ENCODE data around the gene FAF2. TPM values are rescaled to one million over a fixed set of nuclear protein-coding genes. Genes with fewer than 3 reads are reported as not detected.

FAF2 gene
- total RNA-seq, 4 donors from 2014 or later: 14.0 to 20.7 (median 14.7) TPM

DNA sequence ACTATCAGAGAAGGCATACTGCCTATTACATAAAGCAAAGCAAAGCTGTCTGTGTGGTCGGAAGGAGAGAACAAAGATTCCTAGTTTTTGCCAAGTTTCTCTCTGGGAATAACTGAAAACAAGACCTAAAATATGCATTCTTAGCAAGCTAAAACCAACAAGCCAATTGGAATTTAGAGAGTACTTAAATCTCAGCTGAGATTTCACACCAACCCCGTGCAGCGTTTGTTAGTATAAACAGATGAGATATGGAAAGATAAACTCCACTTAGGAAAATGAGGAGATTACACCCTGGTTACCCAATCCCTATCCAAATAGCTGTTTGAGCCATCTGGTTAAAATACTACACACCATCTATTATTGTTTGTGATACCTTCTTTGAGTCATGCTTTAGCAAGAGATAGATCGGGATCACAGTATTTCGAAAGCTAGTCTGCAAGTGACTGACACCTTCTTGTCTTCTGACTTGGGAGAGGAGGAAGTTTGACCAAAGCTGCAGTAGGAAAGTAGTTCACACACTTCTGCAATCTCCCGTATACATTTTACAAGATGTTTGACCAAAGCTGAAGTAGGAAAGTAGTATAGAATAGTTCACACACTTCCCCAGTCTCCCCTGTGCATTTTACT lies 18.2 kb downstream of the FAF2 start:
- Histone ChIP-seq H3K27me3 (no peaks in the 10 kb centered on the region), H3K9me3 (no peaks in the 10 kb centered on the region), H3K4me3 (no peak overlapping the region), H3K4me1 (peaks cover 34 to 37% of the 10 kb centered on the region in 2 donors), H3K36me3 (no peaks in the 10 kb centered on the region), H3K27ac (peak overlapping the region; percentile 9 to 75 (median 47))
- DNase-seq (no peak), ATAC-seq (peak; percentile 72 to 87)
- intact Hi-C loops (cut with DNase I; ENCODE audit: low total_unique reads): no loop called here
- in situ Hi-C loops (cut with MboI; ENCODE audit: low sequenced_read_pairs in 4 of 4): no loop called here
- TF ChIP-seq POLR2A (IDR thresholded peaks at IDR 0.05): no peak
- TF ChIP-seq, protein P1, sequence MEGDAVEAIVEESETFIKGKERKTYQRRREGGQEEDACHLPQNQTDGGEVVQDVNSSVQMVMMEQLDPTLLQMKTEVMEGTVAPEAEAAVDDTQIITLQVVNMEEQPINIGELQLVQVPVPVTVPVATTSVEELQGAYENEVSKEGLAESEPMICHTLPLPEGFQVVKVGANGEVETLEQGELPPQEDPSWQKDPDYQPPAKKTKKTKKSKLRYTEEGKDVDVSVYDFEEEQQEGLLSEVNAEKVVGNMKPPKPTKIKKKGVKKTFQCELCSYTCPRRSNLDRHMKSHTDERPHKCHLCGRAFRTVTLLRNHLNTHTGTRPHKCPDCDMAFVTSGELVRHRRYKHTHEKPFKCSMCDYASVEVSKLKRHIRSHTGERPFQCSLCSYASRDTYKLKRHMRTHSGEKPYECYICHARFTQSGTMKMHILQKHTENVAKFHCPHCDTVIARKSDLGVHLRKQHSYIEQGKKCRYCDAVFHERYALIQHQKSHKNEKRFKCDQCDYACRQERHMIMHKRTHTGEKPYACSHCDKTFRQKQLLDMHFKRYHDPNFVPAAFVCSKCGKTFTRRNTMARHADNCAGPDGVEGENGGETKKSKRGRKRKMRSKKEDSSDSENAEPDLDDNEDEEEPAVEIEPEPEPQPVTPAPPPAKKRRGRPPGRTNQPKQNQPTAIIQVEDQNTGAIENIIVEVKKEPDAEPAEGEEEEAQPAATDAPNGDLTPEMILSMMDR (IDR thresholded peaks at IDR 0.05 in 4 of 5, conservative IDR thresholded peaks at IDR 0.05 in 1 of 5): no peak

GRCh38 chr5:176469296-176469695 lies 21.1 kb downstream of the FAF2 start:
- intact Hi-C loops (cut with DNase I; ENCODE audit: low total_unique reads): no loop called here
- in situ Hi-C loops (cut with MboI; ENCODE audit: low sequenced_read_pairs in 4 of 4): no loop called here
- Histone ChIP-seq H3K27ac (no peak overlapping the region), H3K4me1 (peaks cover 20 to 21% of the 10 kb centered on the region in 2 donors), H3K4me3 (no peak overlapping the region), H3K9me3 (no peaks in the 10 kb centered on the region), H3K36me3 (no peaks in the 10 kb centered on the region), H3K27me3 (no peaks in the 10 kb centered on the region)
- DNase-seq: no peak
- TF ChIP-seq, protein P1 (IDR thresholded peaks at IDR 0.05 in 4 of 5, conservative IDR thresholded peaks at IDR 0.05 in 1 of 5): no peak
- no peak for TF ChIP-seq POLR2A (IDR thresholded peaks at IDR 0.05)
- no peak for ATAC-seq

- in situ Hi-C loops (cut with MboI; ENCODE audit: low sequenced_read_pairs in 4 of 4): no loop called here
- no peaks in the 10 kb centered on the region for H3K27me3 ChIP-seq
- no peak overlapping the region for H3K27ac ChIP-seq
- DNase-seq (no peak), ATAC-seq (no peak)
- no peak overlapping the region for H3K4me3 ChIP-seq
- H3K4me1 ChIP-seq: peaks cover 19 to 20% of the 10 kb centered on the region in 2 donors
- intact Hi-C loops (cut with DNase I; ENCODE audit: low total_unique reads): no loop called here
- H3K9me3 ChIP-seq: no peaks in the 10 kb centered on the region
- H3K36me3 ChIP-seq: no peaks in the 10 kb centered on the region
- TF ChIP-seq, protein P1 (IDR thresholded peaks at IDR 0.05 in 4 of 5, conservative IDR thresholded peaks at IDR 0.05 in 1 of 5): no peak
- TF ChIP-seq POLR2A (IDR thresholded peaks at IDR 0.05): no peak
Measured at GRCh38 chr5:176470539-176470938, 22.4 kb downstream of the FAF2 start.

DNA sequence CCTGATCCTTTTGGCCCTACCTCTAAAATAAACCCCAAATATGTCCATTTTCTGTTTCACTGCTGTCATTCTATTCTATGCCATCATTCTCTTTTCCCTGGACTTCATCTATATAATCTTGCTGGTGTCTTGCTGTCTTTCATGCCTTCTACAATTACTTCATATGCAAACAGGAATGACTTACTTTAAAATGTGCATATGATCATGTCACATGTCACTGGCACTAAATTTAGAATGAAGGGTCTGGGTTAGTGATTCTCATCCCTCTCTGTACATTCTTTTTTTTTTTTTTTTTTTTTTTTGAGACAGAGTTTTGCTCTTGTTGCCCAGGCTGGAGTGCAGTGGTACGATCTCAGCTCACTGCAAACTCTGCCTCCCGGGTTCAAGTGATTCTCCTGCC lies 22.9 kb downstream of the FAF2 start:
- no peak for TF ChIP-seq POLR2A (IDR thresholded peaks at IDR 0.05)
- TF ChIP-seq, protein P1 (IDR thresholded peaks at IDR 0.05 in 4 of 5, conservative IDR thresholded peaks at IDR 0.05 in 1 of 5): no peak
- intact Hi-C loops (cut with DNase I; ENCODE audit: low total_unique reads) (no loop called here), in situ Hi-C loops (cut with MboI; ENCODE audit: low sequenced_read_pairs in 4 of 4) (no loop called here)
- no peaks in the 10 kb centered on the region for H3K27me3 ChIP-seq
- no peaks in the 10 kb centered on the region for H3K9me3 ChIP-seq
- ATAC-seq: no peak
- no peak for DNase-seq
- no peaks in the 10 kb centered on the region for H3K36me3 ChIP-seq
- no peak overlapping the region for H3K27ac ChIP-seq
- H3K4me3 ChIP-seq: no peak overlapping the region
- peaks cover 14 to 18% of the 10 kb centered on the region in 2 donors for H3K4me1 ChIP-seq
